Uterus (tissue), 2 donors: ENCODE results near the gene DNAL4.

Experiments
- POLR2A ChIP-seq, 2 donors: fragments of 450-650 bp; IDR thresholded peaks; one replicate each; pipeline ENCODE4 v1.6.1; 2016; ENCODE audit warnings: antibody characterized with exemption in 2 of 2, mild to moderate bottlenecking in 1 of 2, moderate library complexity in 1 of 2
- TF ChIP-seq, protein P1 (sequence below), 4 experiments: fragments of 200-600 bp in 2 of 4; fragments of 450-650 bp in 2 of 4; sonication (generic) in 2 of 4; IDR thresholded peaks; one replicate each; pipeline ENCODE4 v1.5.1; 2016 to 2019; ENCODE audit warnings: antibody characterized with exemption in 4 of 4, mild to moderate bottlenecking in 2 of 4, moderate library complexity in 1 of 4

DNA sequence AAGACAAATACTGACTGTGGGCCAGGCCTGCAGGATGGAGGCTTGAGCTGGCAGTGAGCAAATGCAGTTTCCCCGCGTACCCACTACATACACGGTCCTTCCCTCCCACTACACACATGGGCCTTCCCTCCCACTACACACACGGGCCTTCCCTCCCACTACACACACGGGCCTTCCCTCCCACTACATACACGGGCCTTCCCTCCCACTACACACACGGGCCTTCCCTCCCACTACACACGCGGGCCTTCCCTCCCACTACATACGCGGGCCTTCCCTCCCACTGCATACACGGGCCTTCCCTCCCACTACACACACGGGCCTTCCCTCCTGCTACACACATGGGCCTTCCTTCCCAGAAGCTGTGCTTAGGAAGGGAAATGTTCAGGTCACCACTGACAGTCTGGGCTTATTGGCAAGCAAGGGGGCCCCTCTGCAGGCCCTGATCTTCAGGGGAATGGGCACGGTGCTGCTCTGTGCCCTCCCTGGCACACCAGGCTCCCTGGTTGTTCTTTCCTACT, 10.8 kb downstream of the DNAL4 start:
- TF ChIP-seq POLR2A (IDR thresholded peaks at IDR 0.05): no peak
- TF ChIP-seq, protein P1, sequence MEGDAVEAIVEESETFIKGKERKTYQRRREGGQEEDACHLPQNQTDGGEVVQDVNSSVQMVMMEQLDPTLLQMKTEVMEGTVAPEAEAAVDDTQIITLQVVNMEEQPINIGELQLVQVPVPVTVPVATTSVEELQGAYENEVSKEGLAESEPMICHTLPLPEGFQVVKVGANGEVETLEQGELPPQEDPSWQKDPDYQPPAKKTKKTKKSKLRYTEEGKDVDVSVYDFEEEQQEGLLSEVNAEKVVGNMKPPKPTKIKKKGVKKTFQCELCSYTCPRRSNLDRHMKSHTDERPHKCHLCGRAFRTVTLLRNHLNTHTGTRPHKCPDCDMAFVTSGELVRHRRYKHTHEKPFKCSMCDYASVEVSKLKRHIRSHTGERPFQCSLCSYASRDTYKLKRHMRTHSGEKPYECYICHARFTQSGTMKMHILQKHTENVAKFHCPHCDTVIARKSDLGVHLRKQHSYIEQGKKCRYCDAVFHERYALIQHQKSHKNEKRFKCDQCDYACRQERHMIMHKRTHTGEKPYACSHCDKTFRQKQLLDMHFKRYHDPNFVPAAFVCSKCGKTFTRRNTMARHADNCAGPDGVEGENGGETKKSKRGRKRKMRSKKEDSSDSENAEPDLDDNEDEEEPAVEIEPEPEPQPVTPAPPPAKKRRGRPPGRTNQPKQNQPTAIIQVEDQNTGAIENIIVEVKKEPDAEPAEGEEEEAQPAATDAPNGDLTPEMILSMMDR (IDR thresholded peaks at IDR 0.05): no peak
